Keratinocyte (primary cell): ENCODE measurements around the gene PSMD6. TPM values are rescaled to one million over a fixed set of nuclear protein-coding genes. Genes with fewer than 3 reads are reported as not detected.

Experiments used
- DNase-seq: peaks from one replicate; pipeline ENCODE4 v3.0.0-alpha.2; 2011; ENCODE audit warnings: low read depth, missing footprints, low spot score
- FAIRE-seq: peaks from 2 replicates; lab custom pipeline; 2011; peaks lifted over from hg19 to GRCh38; lab: Jason Lieb, UNC
- H2AFZ ChIP-seq: 2 replicates; pipeline ENCODE4 v1.6.0; 2012; ENCODE audit warnings: low read length, control low read depth, inconsistent platforms; ENCODE audit not compliant: control insufficient read depth
- H3K27ac ChIP-seq: 2 replicates; pipeline ENCODE4 v1.5.1; 2011; ENCODE audit warnings: low read length; ENCODE audit not compliant: control insufficient read depth, insufficient read depth
- H3K27me3 ChIP-seq: 3 replicates; pipeline ENCODE4 v1.6.0; 2011; ENCODE audit warnings: low read length; ENCODE audit not compliant: control insufficient read depth, insufficient read depth; ENCODE audit errors: extremely low read depth
- H3K36me3 ChIP-seq, 2 experiments: 2 replicates in 1 of 2; 3 replicates in 1 of 2; pipeline ENCODE4 v1.5.1; 2011; ENCODE audit warnings: low read length in 2 of 2, mild to moderate bottlenecking in 1 of 2; ENCODE audit not compliant: control insufficient read depth in 2 of 2, insufficient read depth in 2 of 2; ENCODE audit errors: extremely low read depth in 1 of 2
- H3K4me1 ChIP-seq: 3 replicates; pipeline ENCODE4 v1.5.1; 2011; ENCODE audit warnings: low read length; ENCODE audit not compliant: control insufficient read depth, insufficient read depth; ENCODE audit errors: extremely low read depth
- H3K4me2 ChIP-seq: 3 replicates; pipeline ENCODE4 v1.6.0; 2011; ENCODE audit warnings: low read depth, low read length; ENCODE audit not compliant: control insufficient read depth, insufficient read depth; ENCODE audit errors: extremely low read depth
- H3K4me3 ChIP-seq, 3 experiments: fragments of 200-600 bp in 1 of 3; sonication (generic) in 1 of 3; 2 replicates in 2 of 3; 3 replicates in 1 of 3; pipeline ENCODE4 v1.5.1; 2011 to 2016; ENCODE audit warnings: low read length in 3 of 3, mild to moderate bottlenecking in 3 of 3, control low read depth in 2 of 3, inconsistent platforms in 1 of 3, low read depth in 1 of 3, mixed read lengths in 1 of 3, mixed run types in 1 of 3, moderate library complexity in 1 of 3; ENCODE audit not compliant: control insufficient read depth in 2 of 3, insufficient read depth in 2 of 3; ENCODE audit errors: extremely low read depth in 1 of 3
- H3K79me2 ChIP-seq: 2 replicates; pipeline ENCODE4 v1.6.0; 2012; ENCODE audit warnings: low read length; ENCODE audit not compliant: control insufficient read depth, insufficient read depth
- H3K9ac ChIP-seq: 3 replicates; pipeline ENCODE4 v1.6.0; 2011; ENCODE audit warnings: low read length; ENCODE audit not compliant: control insufficient read depth, insufficient read depth; ENCODE audit errors: extremely low read depth
- H3K9me1 ChIP-seq: 3 replicates; pipeline ENCODE4 v1.6.0; 2011; ENCODE audit warnings: low read length; ENCODE audit not compliant: control insufficient read depth, insufficient read depth; ENCODE audit errors: extremely low read depth
- H3K9me3 ChIP-seq: 2 replicates; pipeline ENCODE4 v1.5.1; 2012; ENCODE audit warnings: low read depth, low read length; ENCODE audit not compliant: control insufficient read depth
- H4K20me1 ChIP-seq: 3 replicates; pipeline ENCODE4 v1.6.0; 2011; ENCODE audit warnings: low read length; ENCODE audit not compliant: control insufficient read depth, insufficient read depth; ENCODE audit errors: extremely low read depth
- EZH2 ChIP-seq: IDR thresholded peaks from one replicate; pipeline ENCODE4 v1.6.1; 2012; ENCODE audit warnings: inconsistent platforms, mild to moderate bottlenecking, low read length, moderate library complexity
- dilution Hi-C: fragments of 300-500 bp; cut with MboI; formaldehyde crosslinking; loops from one replicate; pipeline ENCODE4 v1.7.0; 2020; ENCODE audit warnings: low sequenced_read_pairs; ENCODE audit not compliant: extremely low pct_ligation_motif_present
- polyA plus RNA-seq, 5 experiments: library from polyadenylated mRNA; depleted of rRNA in 3 of 5; stranded (reverse) in 3 of 5; stranded (forward) in 1 of 5; unstranded in 1 of 5; fragments of >200 nt; gene quantifications; 1 replicate in 1 of 5; 2 replicates in 3 of 5; 3 replicates in 1 of 5; pipeline versions ENCODE4 v1.2.1 to v1.2.3, GENCODE V29; 2011 to 2012; ENCODE audit warnings: missing spikeins in 2 of 5, low read depth in 1 of 5, low replicate concordance in 1 of 5
- TF ChIP-seq, protein P1 (sequence below), 3 experiments: IDR thresholded peaks in 1 of 3; conservative IDR thresholded peaks in 1 of 3; optimal IDR thresholded peaks in 1 of 3; 2 replicates in 2 of 3; 3 replicates in 1 of 3; pipeline versions ENCODE3 to v1.5.1; 2011; ENCODE audit warnings: low read length in 3 of 3, mild to moderate bottlenecking in 3 of 3, moderate library complexity in 2 of 3, control low read depth in 1 of 3, inconsistent platforms in 1 of 3; ENCODE audit not compliant: insufficient read depth in 2 of 3; ENCODE audit errors: extremely low read depth in 1 of 3

PSMD6 gene
- polyA plus RNA-seq, 1 donor (not counting 4 experiments of a cell fraction or from before 2014, with no cell fraction given): 100 TPM

DNA sequence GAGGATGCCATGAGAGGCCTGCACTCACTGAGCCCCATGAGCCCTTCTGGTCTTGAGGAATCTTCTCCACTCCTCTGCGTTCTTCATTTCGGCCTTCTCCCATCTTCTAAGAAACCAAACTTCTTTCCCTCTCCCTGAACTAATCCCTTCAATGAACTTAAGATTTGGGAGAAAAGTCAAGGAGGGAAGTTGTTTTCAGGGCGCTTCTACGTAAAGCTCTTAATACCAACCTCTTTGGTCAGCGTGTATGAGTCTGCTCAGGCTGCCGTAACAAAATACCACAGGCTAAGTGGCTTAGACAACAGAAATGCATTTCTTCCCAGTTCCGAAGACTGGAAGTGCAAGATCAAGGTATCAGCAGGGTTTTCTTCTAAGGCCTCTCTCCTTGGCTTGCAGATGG lies 13.8 kb upstream of the PSMD6 start:
- Histone ChIP-seq H3K9me3 (no peaks in the 10 kb centered on the region), H3K27me3 (peaks cover 4% of the 10 kb centered on the region), H3K9me1 (no peaks in the 10 kb centered on the region), H3K79me2 (no peaks in the 10 kb centered on the region), H3K4me2 (no peak overlapping the region), H4K20me1 (no peaks in the 10 kb centered on the region), H3K9ac (no peak overlapping the region), H3K27ac (no peak overlapping the region), H3K4me3 (no peak overlapping the region), H2AFZ (no peak overlapping the region), H3K36me3 (no peaks in the 10 kb centered on the region), H3K4me1 (peaks cover 2% of the 10 kb centered on the region)
- TF ChIP-seq EZH2: no peak
- TF ChIP-seq, protein P1, sequence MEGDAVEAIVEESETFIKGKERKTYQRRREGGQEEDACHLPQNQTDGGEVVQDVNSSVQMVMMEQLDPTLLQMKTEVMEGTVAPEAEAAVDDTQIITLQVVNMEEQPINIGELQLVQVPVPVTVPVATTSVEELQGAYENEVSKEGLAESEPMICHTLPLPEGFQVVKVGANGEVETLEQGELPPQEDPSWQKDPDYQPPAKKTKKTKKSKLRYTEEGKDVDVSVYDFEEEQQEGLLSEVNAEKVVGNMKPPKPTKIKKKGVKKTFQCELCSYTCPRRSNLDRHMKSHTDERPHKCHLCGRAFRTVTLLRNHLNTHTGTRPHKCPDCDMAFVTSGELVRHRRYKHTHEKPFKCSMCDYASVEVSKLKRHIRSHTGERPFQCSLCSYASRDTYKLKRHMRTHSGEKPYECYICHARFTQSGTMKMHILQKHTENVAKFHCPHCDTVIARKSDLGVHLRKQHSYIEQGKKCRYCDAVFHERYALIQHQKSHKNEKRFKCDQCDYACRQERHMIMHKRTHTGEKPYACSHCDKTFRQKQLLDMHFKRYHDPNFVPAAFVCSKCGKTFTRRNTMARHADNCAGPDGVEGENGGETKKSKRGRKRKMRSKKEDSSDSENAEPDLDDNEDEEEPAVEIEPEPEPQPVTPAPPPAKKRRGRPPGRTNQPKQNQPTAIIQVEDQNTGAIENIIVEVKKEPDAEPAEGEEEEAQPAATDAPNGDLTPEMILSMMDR (optimal IDR thresholded peaks at IDR 0.05 in 1 of 3, IDR thresholded peaks at IDR 0.05 in 1 of 3, conservative IDR thresholded peaks at IDR 0.05 in 1 of 3; ENCODE audit: extremely low read depth in 1 of 3, insufficient read depth in 2 of 3, low read length in 3 of 3): no peak
- DNase-seq (no peak), FAIRE-seq (no peak)
- dilution Hi-C loops: no loop called here

DNA sequence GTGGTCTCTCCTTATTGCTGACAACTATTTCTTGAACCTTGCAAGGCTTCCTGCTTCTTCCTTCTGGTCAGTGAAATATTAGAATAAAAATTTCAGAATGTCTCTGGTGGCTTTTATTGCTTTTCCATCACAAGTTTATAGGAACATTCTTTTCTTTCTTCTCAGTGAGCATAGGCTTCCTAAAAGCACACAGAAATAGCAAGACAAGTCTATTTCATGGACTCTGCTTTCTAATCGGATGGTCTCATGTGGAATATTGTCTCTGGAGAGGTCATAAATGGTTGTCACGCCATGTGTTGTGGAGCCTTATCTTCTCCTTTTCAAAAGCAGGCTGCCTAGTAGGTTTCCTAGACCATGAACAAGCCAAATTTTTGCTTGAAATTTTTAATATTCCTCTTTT lies 9.8 kb upstream of the PSMD6 start:
- Histone ChIP-seq H2AFZ (no peak overlapping the region), H3K4me3 (no peak overlapping the region), H3K9me1 (no peaks in the 10 kb centered on the region), H3K9ac (no peak overlapping the region), H3K4me2 (no peak overlapping the region), H3K79me2 (no peaks in the 10 kb centered on the region), H3K27me3 (no peaks in the 10 kb centered on the region), H4K20me1 (no peaks in the 10 kb centered on the region), H3K9me3 (no peaks in the 10 kb centered on the region), H3K27ac (no peak overlapping the region), H3K36me3 (no peaks in the 10 kb centered on the region), H3K4me1 (peaks cover 7% of the 10 kb centered on the region)
- DNase-seq (no peak), FAIRE-seq (no peak)
- dilution Hi-C loops: no loop called here
- TF ChIP-seq EZH2: no peak
- TF ChIP-seq, protein P1 (optimal IDR thresholded peaks at IDR 0.05 in 1 of 3, IDR thresholded peaks at IDR 0.05 in 1 of 3, conservative IDR thresholded peaks at IDR 0.05 in 1 of 3; ENCODE audit: extremely low read depth in 1 of 3, insufficient read depth in 2 of 3, low read length in 3 of 3): no peak
